Astrocyte (in vitro differentiated cells and primary cell): Measurements from ENCODE around the gene ACSL6.

Source experiments
- CTCF ChIP-seq: IDR thresholded peaks from 2 replicates; pipeline ENCODE4 v1.5.1; 2011; ENCODE audit warnings: low read depth, mild to moderate bottlenecking, inconsistent platforms, low read length, moderate library complexity; ENCODE audit not compliant: insufficient read depth
- EZH2 ChIP-seq: IDR thresholded peaks from 2 replicates; pipeline ENCODE4 v1.6.1; 2012; ENCODE audit warnings: mild to moderate bottlenecking, low read length, inconsistent platforms; ENCODE audit not compliant: insufficient read depth

DNA sequence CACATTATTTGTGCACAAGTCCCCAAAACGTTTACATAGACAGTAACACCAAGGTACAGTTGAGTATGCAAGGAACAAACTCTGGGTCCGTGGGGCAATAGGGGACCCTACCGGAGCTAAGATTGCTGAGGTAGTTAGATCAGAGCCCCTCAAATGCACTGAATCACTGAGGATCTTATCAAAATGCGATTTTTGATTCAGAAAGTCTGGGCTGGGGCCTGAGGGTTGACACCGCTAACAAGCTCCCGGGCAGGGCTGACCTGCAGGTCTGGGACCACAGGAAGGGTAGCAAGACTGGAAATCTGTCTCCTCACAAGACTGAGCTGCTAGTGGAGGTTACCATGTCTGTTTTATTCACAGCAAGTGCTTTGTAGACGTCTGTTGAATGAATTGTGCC is 47.2 kb upstream of the ACSL6 start:
- TF ChIP-seq EZH2 (no peak), CTCF (no peak)
